GM12878 (cell line): ENCODE results near the gene MGARP. TPM values are rescaled to one million over a fixed set of nuclear protein-coding genes. Genes with fewer than 3 reads are reported as not detected.

Experiments
- ATAC-seq: fragments of 200-7000 bp; cut with Tn5 transposase; 3 replicates; pipeline ENCODE4 v1.9.1; 2020; ENCODE audit warnings: mild to moderate bottlenecking, moderate library complexity
- BruUV-seq: library from RNA; stranded (reverse); fragments of 400-500 nt; replicated peaks from 2 replicates; lab custom pipeline; 2021; lab: Mats Ljungman, UMichigan
- CTCF ChIA-PET: fragments of 300-600 bp; sonication (Branson Sonifier 250); formaldehyde crosslinking; extraction: SDS; loops from one replicate; lab custom pipeline; 2021; ENCODE audit warnings: inconsistent platforms; lab: Yijun Ruan, JAX
- POLR2A ChIA-PET: fragments of 350-600 bp; formaldehyde crosslinking; extraction: SDS; loops from one replicate; lab custom pipeline; 2021; ENCODE audit warnings: inconsistent platforms; lab: Charles Lee
- RAD21 ChIA-PET: fragments of 300-600 bp; sonication (Branson Sonifier 250); formaldehyde crosslinking; loops from one replicate; lab custom pipeline; 2023; ENCODE audit warnings: antibody characterized with exemption; ENCODE audit not compliant: unreplicated experiment; lab: Charles Lee
- SMC1A ChIA-PET: fragments of 300-600 bp; sonication (Branson Sonifier 250); formaldehyde crosslinking; loops from one replicate; lab custom pipeline; 2023; ENCODE audit not compliant: unreplicated experiment, uncharacterized antibody; lab: Charles Lee
- DNase-seq: peaks from one replicate; pipeline ENCODE4 v3.0.0-alpha.2; 2011; ENCODE audit warnings: low read depth, low spot score
- FAIRE-seq: peaks from 3 replicates; lab custom pipeline; 2011; peaks lifted over from hg19 to GRCh38; lab: Jason Lieb, UNC
- H2AFZ ChIP-seq: 2 replicates; pipeline ENCODE4 v1.6.0; 2011; ENCODE audit warnings: low read depth, low read length, control low read depth; ENCODE audit not compliant: control insufficient read depth
- H3K27ac ChIP-seq: 2 replicates; pipeline ENCODE4 v1.5.1; 2011; ENCODE audit warnings: control low read depth; ENCODE audit not compliant: control insufficient read depth, insufficient read depth
- H3K27me3 ChIP-seq, 2 experiments: replicated peaks in 1 of 2; 2 replicates each; pipeline versions ENCODE4 v1.6.0 to v1.6.1; 2011; ENCODE audit warnings: low read length in 1 of 2; ENCODE audit not compliant: control insufficient read depth in 2 of 2, insufficient read depth in 2 of 2
- H3K36me3 ChIP-seq, 2 experiments: 2 replicates each; pipeline ENCODE4 v1.5.1; 2011; ENCODE audit warnings: low read length in 1 of 2; ENCODE audit not compliant: control insufficient read depth in 2 of 2, insufficient read depth in 2 of 2
- H3K4me1 ChIP-seq: 2 replicates; pipeline ENCODE4 v1.6.1; 2011; ENCODE audit warnings: mild to moderate bottlenecking, low read length, moderate library complexity, mixed read lengths; ENCODE audit not compliant: control insufficient read depth, insufficient read depth
- H3K4me2 ChIP-seq: 2 replicates; pipeline ENCODE4 v1.6.0; 2011; ENCODE audit warnings: control low read depth; ENCODE audit not compliant: control insufficient read depth, insufficient read depth
- H3K4me3 ChIP-seq: fragments of 200-600 bp; sonication (generic); 2 replicates; pipeline ENCODE4 v1.5.1; 2016
- H3K79me2 ChIP-seq: 2 replicates; pipeline ENCODE4 v1.6.0; 2011; ENCODE audit warnings: low read length; ENCODE audit not compliant: control insufficient read depth, insufficient read depth
- H3K9ac ChIP-seq: 2 replicates; pipeline ENCODE4 v1.8.0; 2011; ENCODE audit warnings: low read length, control low read depth, mixed read lengths; ENCODE audit not compliant: control insufficient read depth, insufficient read depth
- H3K9me3 ChIP-seq: replicated peaks from 3 replicates; pipeline ENCODE4 v1.5.1; 2011; ENCODE audit warnings: mild to moderate bottlenecking, low read length; ENCODE audit not compliant: control insufficient read depth, insufficient read depth
- H4K20me1 ChIP-seq: 2 replicates; pipeline ENCODE4 v1.6.0; 2011; ENCODE audit not compliant: control insufficient read depth, insufficient read depth
- ELK1 ChIP-seq: IDR thresholded peaks from 2 replicates; pipeline ENCODE4 v1.6.1; 2012; ENCODE audit warnings: low read depth, low read length, improper control_type of control experiment
- EP300 ChIP-seq, 2 experiments: fragments of 150-350 bp in 1 of 2; IDR thresholded peaks; 2 replicates each; pipeline ENCODE4 v1.6.1; 2011 to 2012; ENCODE audit warnings: low read depth in 2 of 2, low read length in 2 of 2, borderline replicate concordance in 1 of 2, improper control_type of control experiment in 1 of 2, inconsistent platforms in 1 of 2; ENCODE audit not compliant: control insufficient read depth in 1 of 2
- ETV6 ChIP-seq, 2 experiments: fragments of 450-650 bp in 1 of 2; IDR thresholded peaks in 1 of 2; conservative IDR thresholded peaks in 1 of 2; 2 replicates each; pipeline ENCODE4 v1.6.1; 2014; ENCODE audit warnings: antibody characterized with exemption in 1 of 2, borderline replicate concordance in 1 of 2, low read depth in 1 of 2, mild to moderate bottlenecking in 1 of 2, moderate library complexity in 1 of 2
- FOXK2 ChIP-seq: fragments of 450-650 bp; IDR thresholded peaks from 2 replicates; pipeline ENCODE4 v1.6.1; 2017; ENCODE audit warnings: mild to moderate bottlenecking, moderate library complexity
- HCFC1 ChIP-seq: fragments of 150-350 bp; IDR thresholded peaks from 2 replicates; pipeline ENCODE4 v1.6.1; 2014; ENCODE audit warnings: low read length
- IRF3 ChIP-seq: fragments of 450-650 bp; IDR thresholded peaks from 2 replicates; pipeline ENCODE4 v1.6.1; 2014; ENCODE audit warnings: mild to moderate bottlenecking
- NFYA ChIP-seq: IDR thresholded peaks from 2 replicates; pipeline ENCODE4 v1.6.1; 2011; ENCODE audit warnings: low read depth, mild to moderate bottlenecking, low read length, improper control_type of control experiment, borderline replicate concordance
- NFYB ChIP-seq: IDR thresholded peaks from 2 replicates; pipeline ENCODE4 v1.6.1; 2011; ENCODE audit warnings: low read depth, mild to moderate bottlenecking, low read length, improper control_type of control experiment, moderate library complexity; ENCODE audit not compliant: insufficient read depth
- NR2C1 ChIP-seq: fragments of 450-650 bp; IDR thresholded peaks from 2 replicates; pipeline ENCODE4 v1.6.1; 2017; ENCODE audit warnings: antibody characterized with exemption, mild to moderate bottlenecking, moderate library complexity
- NR2C2 ChIP-seq: IDR thresholded peaks from 2 replicates; pipeline ENCODE4 v1.6.1; 2011; ENCODE audit warnings: borderline replicate concordance, low read depth; ENCODE audit not compliant: control insufficient read depth, insufficient read length
- POLR2AphosphoS5 ChIP-seq: IDR thresholded peaks from 2 replicates; pipeline ENCODE4 v1.6.1; 2011; ENCODE audit warnings: mild to moderate bottlenecking, low read length, inconsistent platforms
- RCOR1 ChIP-seq: conservative IDR thresholded peaks from 2 replicates; pipeline ENCODE4 v1.6.1; 2012; ENCODE audit warnings: low read depth, low read length, improper control_type of control experiment
- SMAD1 ChIP-seq: fragments of 450-650 bp; IDR thresholded peaks from 2 replicates; pipeline ENCODE4 v1.6.1; 2018; ENCODE audit warnings: mild to moderate bottlenecking, low read depth; ENCODE audit not compliant: partially characterized antibody
- SREBF1 ChIP-seq: IDR thresholded peaks from 2 replicates; pipeline ENCODE4 v1.6.1; 2012; ENCODE audit warnings: mild to moderate bottlenecking, low read length
- TAF1 ChIP-seq: IDR thresholded peaks from 2 replicates; pipeline ENCODE4 v1.6.1; 2011; ENCODE audit warnings: mild to moderate bottlenecking, low read depth, low read length, borderline replicate concordance
- WGBS: methylation state at CpG from one replicate; pipeline ENCODE4 v1.1.6; 2016; ENCODE audit warnings: low lambda C conversion rate; ENCODE audit not compliant: insufficient replicate concordance, insufficient coverage; ENCODE audit errors: missing lambda C conversion rate; 5-methylcytosine and 5-hydroxymethylcytosine counted together
- in situ Hi-C: fragments of 300-500 bp; cut with MboI; formaldehyde crosslinking; loops from 9 replicates; pipeline ENCODE4 v1.14.3; 2018; ENCODE audit warnings: mixed read lengths
- intact Hi-C: fragments of 100-400 bp; cut with micrococcal nuclease; formaldehyde crosslinking; loops from one replicate; pipeline ENCODE4 v1.14.2; 2022; ENCODE audit not compliant: unreplicated experiment
- polyA plus RNA-seq, 11 experiments: library from polyadenylated mRNA; depleted of rRNA in 4 of 11; unstranded in 6 of 11; stranded (reverse) in 5 of 11; fragments of >200 nt; fragmentation: Nextera tagmentation in 4 of 11; fragmentation: Illumina TruSeq in 1 of 11; extraction: Ambion mirVana in 4 of 11; extraction: Trizol in 1 of 11; gene quantifications; 1 replicate in 1 of 11; 2 replicates in 10 of 11; pipeline versions ENCODE4 v1.2.1 to v1.2.3, GENCODE V29; 2011 to 2016; ENCODE audit warnings: inconsistent platforms in 2 of 11, missing spikeins in 2 of 11, low read depth in 1 of 11
- total RNA-seq, 4 experiments: library from RNA; depleted of rRNA in 3 of 4; stranded (reverse); fragments of >200 nt in 3 of 4; fragmentation: Illumina TruSeq in 1 of 4; extraction: Trizol in 1 of 4; gene quantifications; 2 replicates each; pipeline versions ENCODE4 v1.2.1 to v1.2.3, GENCODE V29; 2013 to 2021
- TF ChIP-seq, protein P1 (sequence below): fragments of 150-350 bp; IDR thresholded peaks from 2 replicates; pipeline ENCODE4 v1.6.1; 2016; ENCODE audit warnings: low read depth, low read length

Gene MGARP
- total and polyA plus RNA-seq, 10 of the 15 experiments (the other 5 are each of a cell fraction or from before 2014, with no cell fraction given) = 0.04 to 0.23 (median 0.08) TPM; not detected in 7

DNA sequence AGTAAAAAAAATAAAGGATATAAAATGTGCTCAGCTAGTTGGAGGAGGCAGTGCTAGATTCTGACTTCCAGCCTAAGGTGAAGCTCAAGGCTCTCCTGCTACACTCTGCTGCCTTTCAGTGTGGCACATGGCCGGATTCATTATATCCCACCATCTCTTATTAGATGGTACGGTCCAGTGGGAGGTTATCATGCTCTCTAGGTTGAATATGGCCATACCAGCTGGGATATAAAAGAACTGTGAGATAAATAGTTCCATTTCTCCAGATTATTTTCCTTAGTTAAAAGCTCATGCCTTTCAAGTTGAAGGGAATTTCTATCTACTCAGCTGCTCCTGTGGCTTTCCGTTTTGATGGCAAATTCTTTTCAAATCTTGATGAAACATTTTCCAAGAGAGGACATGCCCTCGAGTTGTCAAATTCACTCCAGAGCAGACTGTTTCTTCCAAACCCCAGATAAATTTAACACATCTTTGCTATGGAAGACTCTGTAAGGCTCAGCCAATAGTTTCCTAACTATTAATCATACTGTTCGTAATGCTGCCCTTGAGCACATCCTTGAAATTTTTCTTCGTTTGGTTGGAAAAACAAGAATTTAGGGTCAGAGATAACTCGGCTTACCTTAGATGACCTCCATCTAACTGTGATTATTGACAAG is 2.2 kb upstream of the MGARP start:
- Histone ChIP-seq H3K36me3 (no peaks in the 10 kb centered on the region), H3K27ac (no peak overlapping the region), H3K9ac (no peak overlapping the region), H3K9me3 (peaks cover 2% of the 10 kb centered on the region; the same call in 2 of the 3 replicates), H3K79me2 (no peaks in the 10 kb centered on the region), H2AFZ (no peak overlapping the region), H3K4me3 (no peak overlapping the region), H3K27me3 (peaks cover 8 to 13% of the 10 kb centered on the region in 2 experiments), H3K4me2 (no peak overlapping the region), H3K4me1 (no peaks in the 10 kb centered on the region), H4K20me1 (no peaks in the 10 kb centered on the region)
- no peak for ATAC-seq
- ChIA-PET CTCF (interaction anchor here (0.7 to 2.0 kb wide), 4 partner anchors 13 to 181 kb away, joined by 3 to 9 read pairs (median 4); no protein-coding TSS in a partner anchor), POLR2A (no interaction called here), RAD21 (no interaction called here), SMC1A (interaction anchor here (1.5 kb wide), 1 partner anchor 14 kb away, joined by 3 read pairs; no protein-coding TSS in a partner anchor)
- in situ Hi-C loops (no loop called here), intact Hi-C loops (no loop called here)
- no TSS peak for BruUV-seq
- no peak for DNase-seq
- FAIRE-seq = no peak
- 46% methylated on average over 7 of the region's 7 CpGs for WGBS
- TF ChIP-seq NFYA = no peak
- TF ChIP-seq, protein P1, sequence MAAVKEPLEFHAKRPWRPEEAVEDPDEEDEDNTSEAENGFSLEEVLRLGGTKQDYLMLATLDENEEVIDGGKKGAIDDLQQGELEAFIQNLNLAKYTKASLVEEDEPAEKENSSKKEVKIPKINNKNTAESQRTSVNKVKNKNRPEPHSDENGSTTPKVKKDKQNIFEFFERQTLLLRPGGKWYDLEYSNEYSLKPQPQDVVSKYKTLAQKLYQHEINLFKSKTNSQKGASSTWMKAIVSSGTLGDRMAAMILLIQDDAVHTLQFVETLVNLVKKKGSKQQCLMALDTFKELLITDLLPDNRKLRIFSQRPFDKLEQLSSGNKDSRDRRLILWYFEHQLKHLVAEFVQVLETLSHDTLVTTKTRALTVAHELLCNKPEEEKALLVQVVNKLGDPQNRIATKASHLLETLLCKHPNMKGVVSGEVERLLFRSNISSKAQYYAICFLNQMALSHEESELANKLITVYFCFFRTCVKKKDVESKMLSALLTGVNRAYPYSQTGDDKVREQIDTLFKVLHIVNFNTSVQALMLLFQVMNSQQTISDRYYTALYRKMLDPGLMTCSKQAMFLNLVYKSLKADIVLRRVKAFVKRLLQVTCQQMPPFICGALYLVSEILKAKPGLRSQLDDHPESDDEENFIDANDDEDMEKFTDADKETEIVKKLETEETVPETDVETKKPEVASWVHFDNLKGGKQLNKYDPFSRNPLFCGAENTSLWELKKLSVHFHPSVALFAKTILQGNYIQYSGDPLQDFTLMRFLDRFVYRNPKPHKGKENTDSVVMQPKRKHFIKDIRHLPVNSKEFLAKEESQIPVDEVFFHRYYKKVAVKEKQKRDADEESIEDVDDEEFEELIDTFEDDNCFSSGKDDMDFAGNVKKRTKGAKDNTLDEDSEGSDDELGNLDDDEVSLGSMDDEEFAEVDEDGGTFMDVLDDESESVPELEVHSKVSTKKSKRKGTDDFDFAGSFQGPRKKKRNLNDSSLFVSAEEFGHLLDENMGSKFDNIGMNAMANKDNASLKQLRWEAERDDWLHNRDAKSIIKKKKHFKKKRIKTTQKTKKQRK = no peak
- no peak for TF ChIP-seq FOXK2
- no peak for TF ChIP-seq NR2C2
- no peak for TF ChIP-seq EP300 (IDR thresholded peaks at IDR 0.05; ENCODE audit: borderline replicate concordance in 1 of 2, control insufficient read depth in 1 of 2, low read depth in 2 of 2, low read length in 2 of 2)
- TF ChIP-seq POLR2AphosphoS5 = no peak
- TF ChIP-seq NFYB = no peak
- TF ChIP-seq IRF3 = no peak
- no peak for TF ChIP-seq ETV6 (conservative IDR thresholded peaks at IDR 0.05 in 1 of 2, IDR thresholded peaks at IDR 0.05 in 1 of 2; ENCODE audit: borderline replicate concordance in 1 of 2, low read depth in 1 of 2)
- TF ChIP-seq HCFC1 = no peak
- no peak for TF ChIP-seq TAF1
- no peak for TF ChIP-seq SREBF1
- TF ChIP-seq RCOR1 = no peak
- TF ChIP-seq NR2C1 = no peak
- no peak for TF ChIP-seq SMAD1
- TF ChIP-seq ELK1 = no peak
